ENCODE measurements around the gene PLAAT2.

- TF ChIP-seq TAF1 (IDR thresholded peaks at IDR 0.05; ENCODE audit: borderline replicate concordance, insufficient read depth, low read length) (no peak), REST (IDR thresholded peaks at IDR 0.05; ENCODE audit: insufficient read depth in 1 of 2, low read depth in 2 of 2, low read length in 2 of 2) (no peak), SIN3A (IDR thresholded peaks at IDR 0.05; ENCODE audit: borderline replicate concordance, insufficient read depth, low read length) (no peak)
Observed at GRCh38 chr11:63527667-63528066, 35.5 kb downstream of the PLAAT2 start.

All from PFSK-1 (cell line).